PFSK-1 (cell line): Measurements from ENCODE around the gene CTDSPL.

Experiments used
- POLR2AphosphoS5 ChIP-seq: IDR thresholded peaks from 2 replicates; pipeline ENCODE4 v1.6.1; 2012; ENCODE audit warnings: low read depth, mild to moderate bottlenecking, control low read depth, low read length, moderate library complexity
- SIN3A ChIP-seq: IDR thresholded peaks from 2 replicates; pipeline ENCODE4 v1.6.1; 2012; ENCODE audit warnings: mild to moderate bottlenecking, low read length, moderate library complexity, borderline replicate concordance; ENCODE audit not compliant: insufficient read depth
- TAF1 ChIP-seq: IDR thresholded peaks from 2 replicates; pipeline ENCODE4 v1.6.1; 2012; ENCODE audit warnings: low read length, control low read depth, borderline replicate concordance; ENCODE audit not compliant: insufficient read depth
- TF ChIP-seq, protein P1 (sequence below), 2 experiments: IDR thresholded peaks; 2 replicates each; pipeline versions ENCODE4 v1.6.1 to v1.8.0; 2011 to 2012; ENCODE audit warnings: low read depth in 2 of 2, low read length in 2 of 2, control low read depth in 1 of 2, inconsistent platforms in 1 of 2, mild to moderate bottlenecking in 1 of 2, moderate library complexity in 1 of 2; ENCODE audit not compliant: insufficient read depth in 1 of 2

DNA sequence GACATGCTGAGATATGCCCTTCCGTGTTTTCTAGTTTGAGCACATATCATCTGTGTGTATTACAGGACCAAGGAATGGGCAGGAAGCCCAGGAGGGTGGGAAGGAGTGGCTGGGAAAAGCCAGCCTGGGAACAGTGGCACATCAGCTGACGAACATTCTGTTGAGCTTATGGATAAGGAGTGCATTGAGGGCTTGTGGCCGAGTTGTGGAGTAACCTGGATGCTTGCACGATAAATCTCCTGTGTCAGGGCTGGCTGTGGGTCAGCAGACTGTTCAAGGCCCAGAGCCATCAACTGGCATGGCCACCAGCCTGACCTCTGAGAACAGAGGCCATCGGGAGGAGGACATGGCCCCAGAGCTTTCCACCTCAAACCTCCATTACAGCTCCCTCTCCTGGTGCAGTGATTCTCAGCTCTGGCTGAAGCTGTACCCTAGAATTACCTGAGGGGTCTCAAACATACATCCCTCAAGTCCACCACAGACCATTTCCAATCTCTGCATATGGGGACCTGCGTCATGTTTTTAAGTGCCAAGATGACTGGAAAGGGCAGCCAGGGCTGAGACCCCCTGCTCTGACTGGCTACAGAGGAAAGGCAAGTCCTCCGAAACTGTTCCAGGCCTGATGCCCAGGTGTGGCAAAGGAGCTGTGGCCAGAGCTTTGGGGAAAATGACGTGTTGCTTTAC, 124.1 kb downstream of the CTDSPL start:
- TF ChIP-seq SIN3A: no peak
- no peak for TF ChIP-seq POLR2AphosphoS5
- TF ChIP-seq TAF1: no peak
- TF ChIP-seq, protein P1, sequence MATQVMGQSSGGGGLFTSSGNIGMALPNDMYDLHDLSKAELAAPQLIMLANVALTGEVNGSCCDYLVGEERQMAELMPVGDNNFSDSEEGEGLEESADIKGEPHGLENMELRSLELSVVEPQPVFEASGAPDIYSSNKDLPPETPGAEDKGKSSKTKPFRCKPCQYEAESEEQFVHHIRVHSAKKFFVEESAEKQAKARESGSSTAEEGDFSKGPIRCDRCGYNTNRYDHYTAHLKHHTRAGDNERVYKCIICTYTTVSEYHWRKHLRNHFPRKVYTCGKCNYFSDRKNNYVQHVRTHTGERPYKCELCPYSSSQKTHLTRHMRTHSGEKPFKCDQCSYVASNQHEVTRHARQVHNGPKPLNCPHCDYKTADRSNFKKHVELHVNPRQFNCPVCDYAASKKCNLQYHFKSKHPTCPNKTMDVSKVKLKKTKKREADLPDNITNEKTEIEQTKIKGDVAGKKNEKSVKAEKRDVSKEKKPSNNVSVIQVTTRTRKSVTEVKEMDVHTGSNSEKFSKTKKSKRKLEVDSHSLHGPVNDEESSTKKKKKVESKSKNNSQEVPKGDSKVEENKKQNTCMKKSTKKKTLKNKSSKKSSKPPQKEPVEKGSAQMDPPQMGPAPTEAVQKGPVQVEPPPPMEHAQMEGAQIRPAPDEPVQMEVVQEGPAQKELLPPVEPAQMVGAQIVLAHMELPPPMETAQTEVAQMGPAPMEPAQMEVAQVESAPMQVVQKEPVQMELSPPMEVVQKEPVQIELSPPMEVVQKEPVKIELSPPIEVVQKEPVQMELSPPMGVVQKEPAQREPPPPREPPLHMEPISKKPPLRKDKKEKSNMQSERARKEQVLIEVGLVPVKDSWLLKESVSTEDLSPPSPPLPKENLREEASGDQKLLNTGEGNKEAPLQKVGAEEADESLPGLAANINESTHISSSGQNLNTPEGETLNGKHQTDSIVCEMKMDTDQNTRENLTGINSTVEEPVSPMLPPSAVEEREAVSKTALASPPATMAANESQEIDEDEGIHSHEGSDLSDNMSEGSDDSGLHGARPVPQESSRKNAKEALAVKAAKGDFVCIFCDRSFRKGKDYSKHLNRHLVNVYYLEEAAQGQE (IDR thresholded peaks at IDR 0.05; ENCODE audit: insufficient read depth in 1 of 2, low read depth in 2 of 2, low read length in 2 of 2): no peak
